A549 (cell line): ENCODE measurements around the gene CCSER1.

Experiments
- CTCF ChIP-seq: fragments of >200 bp; sonication (Bioruptor Twin); formaldehyde crosslinking; IDR thresholded peaks from 3 replicates; pipeline ENCODE4 v1.5.1; 2016
- E2F6 ChIP-seq: IDR thresholded peaks from 2 replicates; pipeline ENCODE4 v1.6.1; 2012; ENCODE audit warnings: low read depth, borderline replicate concordance
- ELK1 ChIP-seq: fragments of 150-350 bp; IDR thresholded peaks from 2 replicates; pipeline ENCODE4 v1.6.1; 2014; ENCODE audit warnings: low read depth, mild to moderate bottlenecking, low read length
- EP300 ChIP-seq, 2 experiments: fragments of >200 bp; sonication (Bioruptor Twin); formaldehyde crosslinking; IDR thresholded peaks; 2 replicates in 1 of 2; 3 replicates in 1 of 2; pipeline ENCODE4 v1.6.1; 2016 to 2017
- HDAC2 ChIP-seq: fragments of 200-600 bp; sonication (generic); IDR thresholded peaks from 2 replicates; pipeline ENCODE4 v1.6.1; 2016
- JUNB ChIP-seq: fragments of >200 bp; sonication (Bioruptor Twin); formaldehyde crosslinking; IDR thresholded peaks from 2 replicates; pipeline ENCODE4 v1.6.1; 2016
- MAZ ChIP-seq: fragments of 150-350 bp; IDR thresholded peaks from 2 replicates; pipeline ENCODE4 v1.6.1; 2014; ENCODE audit warnings: antibody characterized with exemption, low read depth, low read length, borderline replicate concordance
- RFX5 ChIP-seq: fragments of 450-650 bp; IDR thresholded peaks from 2 replicates; pipeline ENCODE4 v1.7.1; 2014; ENCODE audit warnings: antibody characterized with exemption, mild to moderate bottlenecking, moderate library complexity
- SMC3 ChIP-seq: fragments of >200 bp; sonication (Bioruptor Twin); formaldehyde crosslinking; IDR thresholded peaks from 3 replicates; pipeline ENCODE4 v1.6.1; 2018; ENCODE audit warnings: inconsistent platforms

GRCh38 chr4:90970021-90970420, 842.8 kb downstream of the CCSER1 start:
- TF ChIP-seq CTCF (no peak), E2F6 (no peak), MAZ (no peak), RFX5 (no peak), EP300 (IDR thresholded peaks at IDR 0.05) (no peak), SMC3 (no peak), HDAC2 (no peak), JUNB (no peak), ELK1 (no peak)
